Epithelial cell of prostate (primary cell): ENCODE results near the gene TIRAP.
A peak's percentile ranks its signal among the peaks of the same experiment; 100 is the strongest.

Experiments
- DNase-seq: peaks from one replicate; pipeline ENCODE4 v3.0.0-alpha.2; 2011; ENCODE audit warnings: low read depth, low spot score
- H3K27ac ChIP-seq: fragments of 450-650 bp; 2 replicates; pipeline ENCODE4 v1.5.1; 2017; ENCODE audit warnings: mild to moderate bottlenecking

The TIRAP gene

GRCh38 chr11:126339073-126339862, 56.4 kb downstream of the TIRAP start:
- DNase-seq = no peak
- no peak overlapping the region for H3K27ac ChIP-seq

- H3K27ac ChIP-seq = no peak overlapping the region
- no peak for DNase-seq
Measured at GRCh38 chr11:126339863-126340434, 57.1 kb downstream of the TIRAP start.

GRCh38 chr11:126340960-126341606, 58.2 kb downstream of the TIRAP start:
- H3K27ac ChIP-seq = peak overlapping the region; percentile 10
- DNase-seq = no peak

- no peak for DNase-seq
Measured at GRCh38 chr11:126341760-126342161, 58.9 kb downstream of the TIRAP start.

GRCh38 chr11:126343051-126343450, 60.2 kb downstream of the TIRAP start:
- no peak overlapping the region for H3K27ac ChIP-seq

More at GRCh38 chr11:126341760-126342161, 58.9 kb downstream of the TIRAP start:
- H3K27ac ChIP-seq = peak overlapping the region; percentile 10

More at GRCh38 chr11:126343051-126343450, 60.2 kb downstream of the TIRAP start:
- no peak for DNase-seq
